GM19193 (cell line): ENCODE measurements around the gene SERP2.

Experiments
- POLR2A ChIP-seq: IDR thresholded peaks from 4 replicates; pipeline ENCODE4 v1.6.1; 2011; ENCODE audit not compliant: insufficient read depth, insufficient read length; ENCODE audit errors: extremely low read depth

The SERP2 gene

GRCh38 chr13:44350775-44351504 is 22.7 kb upstream of the SERP2 start:
- no peak for TF ChIP-seq POLR2A

- no peak for TF ChIP-seq POLR2A
These were observed 22.1 kb upstream of the SERP2 start for GRCh38 chr13:44351505-44351854.

GRCh38 chr13:44352202-44352601 is 21.4 kb upstream of the SERP2 start:
- TF ChIP-seq POLR2A, result no peak

GRCh38 chr13:44352671-44353070 is 21.0 kb upstream of the SERP2 start:
- no peak for TF ChIP-seq POLR2A

- TF ChIP-seq POLR2A, result no peak
These were observed 19.3 kb upstream of the SERP2 start for GRCh38 chr13:44354331-44354730.

- no peak for TF ChIP-seq POLR2A
These were observed 18.7 kb upstream of the SERP2 start for GRCh38 chr13:44354884-44355283.

GRCh38 chr13:44355621-44356020 is 18.0 kb upstream of the SERP2 start:
- TF ChIP-seq POLR2A, result no peak

- TF ChIP-seq POLR2A, result no peak
These were observed 13.6 kb upstream of the SERP2 start for GRCh38 chr13:44359983-44360375.

GRCh38 chr13:44362394-44363040 is 11.1 kb upstream of the SERP2 start:
- TF ChIP-seq POLR2A, result no peak

GRCh38 chr13:44363631-44364344 is 9.8 kb upstream of the SERP2 start:
- TF ChIP-seq POLR2A, result no peak

GRCh38 chr13:44364345-44365000 is 9.2 kb upstream of the SERP2 start:
- TF ChIP-seq POLR2A, result no peak

- no peak for TF ChIP-seq POLR2A
These were observed 8.6 kb upstream of the SERP2 start for GRCh38 chr13:44365008-44365407.

- TF ChIP-seq POLR2A, result no peak
These were observed 7.7 kb upstream of the SERP2 start for GRCh38 chr13:44365899-44366298.

GRCh38 chr13:44368062-44368591 is 5.5 kb upstream of the SERP2 start:
- no peak for TF ChIP-seq POLR2A

- no peak for TF ChIP-seq POLR2A
These were observed 4.8 kb upstream of the SERP2 start for GRCh38 chr13:44368599-44369368.

GRCh38 chr13:44371421-44371820 is 2.2 kb upstream of the SERP2 start:
- TF ChIP-seq POLR2A, result no peak
